ENCODE measurements around the gene ZNF839.

Gene ZNF839

DNA sequence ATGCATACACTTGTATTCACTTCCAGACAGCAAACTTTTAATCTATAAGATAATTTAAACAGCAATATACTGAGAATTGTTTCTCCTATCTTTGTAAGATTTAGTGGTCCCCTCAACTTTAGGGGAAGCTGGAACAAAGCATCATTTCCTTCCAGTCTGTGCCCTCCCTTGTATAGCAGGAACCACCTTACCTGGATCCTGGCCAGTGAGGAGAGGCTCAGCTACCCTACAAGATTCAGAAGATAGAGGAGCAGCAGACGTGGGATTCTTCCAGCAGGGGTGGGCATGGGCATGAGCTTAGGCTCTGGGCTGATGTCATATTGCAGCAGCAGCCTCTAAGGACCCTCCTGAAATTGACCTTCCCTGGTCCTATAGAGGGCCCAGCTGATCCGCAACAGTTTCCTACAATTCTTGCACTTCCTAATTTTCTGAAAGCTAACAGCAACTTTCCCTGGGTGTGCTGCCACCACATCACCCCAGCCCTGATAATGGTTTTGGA lies 35.9 kb upstream of the ZNF839 start:
- TF ChIP-seq EZH2phosphoT487 (IDR thresholded peaks at IDR 0.05; ENCODE audit: low read length) (no peak), EZH2 (optimal IDR thresholded peaks at IDR 0.05; ENCODE audit: low read depth, low read length) (no peak)
- TF ChIP-seq, protein P1, sequence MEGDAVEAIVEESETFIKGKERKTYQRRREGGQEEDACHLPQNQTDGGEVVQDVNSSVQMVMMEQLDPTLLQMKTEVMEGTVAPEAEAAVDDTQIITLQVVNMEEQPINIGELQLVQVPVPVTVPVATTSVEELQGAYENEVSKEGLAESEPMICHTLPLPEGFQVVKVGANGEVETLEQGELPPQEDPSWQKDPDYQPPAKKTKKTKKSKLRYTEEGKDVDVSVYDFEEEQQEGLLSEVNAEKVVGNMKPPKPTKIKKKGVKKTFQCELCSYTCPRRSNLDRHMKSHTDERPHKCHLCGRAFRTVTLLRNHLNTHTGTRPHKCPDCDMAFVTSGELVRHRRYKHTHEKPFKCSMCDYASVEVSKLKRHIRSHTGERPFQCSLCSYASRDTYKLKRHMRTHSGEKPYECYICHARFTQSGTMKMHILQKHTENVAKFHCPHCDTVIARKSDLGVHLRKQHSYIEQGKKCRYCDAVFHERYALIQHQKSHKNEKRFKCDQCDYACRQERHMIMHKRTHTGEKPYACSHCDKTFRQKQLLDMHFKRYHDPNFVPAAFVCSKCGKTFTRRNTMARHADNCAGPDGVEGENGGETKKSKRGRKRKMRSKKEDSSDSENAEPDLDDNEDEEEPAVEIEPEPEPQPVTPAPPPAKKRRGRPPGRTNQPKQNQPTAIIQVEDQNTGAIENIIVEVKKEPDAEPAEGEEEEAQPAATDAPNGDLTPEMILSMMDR (IDR thresholded peaks at IDR 0.05; ENCODE audit: low read length) = no peak
- no peaks in the 10 kb centered on the region for H4K20me1 ChIP-seq (ENCODE audit: insufficient read depth, low read length)
- H3K27me3 ChIP-seq (replicated peaks; ENCODE audit: insufficient read depth, low read length) = no peaks in the 10 kb centered on the region
- no peak overlapping the region for H3K27ac ChIP-seq (ENCODE audit: low read length)
- H3F3A ChIP-seq (ENCODE audit: insufficient read depth, low read length) = no peaks in the 10 kb centered on the region
- DNase-seq = no peak
- H3K9me3 ChIP-seq (replicated peaks; ENCODE audit: insufficient read depth, low read length) = no peaks in the 10 kb centered on the region
- H3K4me2 ChIP-seq (ENCODE audit: low read depth, low read length) = no peak overlapping the region
- no peaks in the 10 kb centered on the region for H3K4me1 ChIP-seq (ENCODE audit: low read length)
- H3K9me2 ChIP-seq (replicated peaks; ENCODE audit: insufficient read depth, low read length) = no peaks in the 10 kb centered on the region
- no peaks in the 10 kb centered on the region for H3K79me2 ChIP-seq (ENCODE audit: low read length)
- no peak overlapping the region for H3K4me3 ChIP-seq (ENCODE audit: low read length)
- H2AFZ ChIP-seq (ENCODE audit: low read length) = no peak overlapping the region
- no peak overlapping the region for H3K9ac ChIP-seq (ENCODE audit: low read length)
- H3K36me3 ChIP-seq (replicated peaks; ENCODE audit: insufficient read depth, low read length) = no peaks in the 10 kb centered on the region

DNA sequence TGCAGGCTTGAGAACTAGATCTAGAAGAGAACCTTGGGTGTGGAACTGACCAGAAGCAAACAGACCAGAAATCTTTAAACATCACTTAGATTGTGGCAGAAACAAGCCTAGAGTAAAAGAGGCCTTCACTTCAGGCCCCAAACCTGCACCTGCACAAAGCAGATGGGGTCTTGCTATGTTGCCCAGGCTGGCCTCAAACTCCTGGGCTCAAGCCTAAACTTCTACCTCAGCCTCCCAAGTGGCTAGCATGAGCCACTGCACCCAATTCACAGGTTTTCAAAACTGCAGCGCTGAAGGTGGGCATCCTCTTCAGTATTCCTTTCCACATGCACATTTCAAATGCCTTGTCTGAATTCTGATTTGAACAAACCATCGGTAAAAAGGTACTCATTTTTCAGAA lies 34.4 kb upstream of the ZNF839 start:
- Histone ChIP-seq H3K9ac (ENCODE audit: low read length) (no peak overlapping the region), H3K9me3 (replicated peaks; ENCODE audit: insufficient read depth, low read length) (no peaks in the 10 kb centered on the region), H3K4me1 (ENCODE audit: low read length) (no peaks in the 10 kb centered on the region), H2AFZ (ENCODE audit: low read length) (no peak overlapping the region), H3K27me3 (replicated peaks; ENCODE audit: insufficient read depth, low read length) (no peaks in the 10 kb centered on the region), H4K20me1 (ENCODE audit: insufficient read depth, low read length) (no peaks in the 10 kb centered on the region), H3K79me2 (ENCODE audit: low read length) (no peaks in the 10 kb centered on the region), H3K9me2 (replicated peaks; ENCODE audit: insufficient read depth, low read length) (no peaks in the 10 kb centered on the region), H3K4me3 (ENCODE audit: low read length) (no peak overlapping the region), H3F3A (ENCODE audit: insufficient read depth, low read length) (no peaks in the 10 kb centered on the region), H3K36me3 (replicated peaks; ENCODE audit: insufficient read depth, low read length) (no peaks in the 10 kb centered on the region), H3K4me2 (ENCODE audit: low read depth, low read length) (no peak overlapping the region), H3K27ac (ENCODE audit: low read length) (no peak overlapping the region)
- TF ChIP-seq EZH2 (optimal IDR thresholded peaks at IDR 0.05; ENCODE audit: low read depth, low read length) (no peak), EZH2phosphoT487 (IDR thresholded peaks at IDR 0.05; ENCODE audit: low read length) (no peak)
- TF ChIP-seq, protein P1 (IDR thresholded peaks at IDR 0.05; ENCODE audit: low read length) = no peak
- no peak for DNase-seq

DNA sequence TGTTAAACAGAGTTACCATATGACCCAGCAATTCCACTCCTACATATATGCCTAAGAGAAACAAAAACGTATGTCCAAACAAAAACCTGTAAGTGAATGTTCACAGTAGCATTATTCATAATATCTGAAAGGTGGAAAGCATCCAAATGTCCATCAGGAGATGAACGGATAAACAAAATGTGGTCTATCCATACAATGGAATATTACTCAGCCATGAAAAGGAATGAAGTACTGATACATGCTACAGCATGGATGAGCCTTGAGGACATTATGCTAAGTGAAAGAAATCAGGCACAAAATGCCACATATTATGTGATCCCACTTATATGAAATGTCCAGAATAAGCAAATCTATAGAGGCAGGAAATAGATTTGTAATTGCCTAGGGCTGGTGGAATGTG lies 31.4 kb upstream of the ZNF839 start:
- Histone ChIP-seq H3K9me3 (replicated peaks; ENCODE audit: insufficient read depth, low read length) (no peaks in the 10 kb centered on the region), H3K9ac (ENCODE audit: low read length) (no peak overlapping the region), H3K9me2 (replicated peaks; ENCODE audit: insufficient read depth, low read length) (no peaks in the 10 kb centered on the region), H3K4me2 (ENCODE audit: low read depth, low read length) (no peak overlapping the region), H3K79me2 (ENCODE audit: low read length) (no peaks in the 10 kb centered on the region), H3K27ac (ENCODE audit: low read length) (no peak overlapping the region), H3K36me3 (replicated peaks; ENCODE audit: insufficient read depth, low read length) (no peaks in the 10 kb centered on the region), H3F3A (ENCODE audit: insufficient read depth, low read length) (no peaks in the 10 kb centered on the region), H2AFZ (ENCODE audit: low read length) (no peak overlapping the region), H3K4me3 (ENCODE audit: low read length) (no peak overlapping the region), H3K27me3 (replicated peaks; ENCODE audit: insufficient read depth, low read length) (no peaks in the 10 kb centered on the region), H4K20me1 (ENCODE audit: insufficient read depth, low read length) (no peaks in the 10 kb centered on the region), H3K4me1 (ENCODE audit: low read length) (no peaks in the 10 kb centered on the region)
- TF ChIP-seq, protein P1 (IDR thresholded peaks at IDR 0.05; ENCODE audit: low read length) = no peak
- TF ChIP-seq EZH2 (optimal IDR thresholded peaks at IDR 0.05; ENCODE audit: low read depth, low read length) = no peak
- no peak for TF ChIP-seq EZH2phosphoT487 (IDR thresholded peaks at IDR 0.05; ENCODE audit: low read length)
- no peak for DNase-seq
